Measurements from ENCODE around the gene NAA35. TPM values are rescaled to one million over a fixed set of nuclear protein-coding genes. Genes with fewer than 3 reads are reported as not detected.

NAA35 gene
- total and polyA plus RNA-seq, 2 of the 8 experiments (the other 6 are each of a cell fraction or from before 2014, with no cell fraction given): 12.9 to 35.2 TPM

DNA sequence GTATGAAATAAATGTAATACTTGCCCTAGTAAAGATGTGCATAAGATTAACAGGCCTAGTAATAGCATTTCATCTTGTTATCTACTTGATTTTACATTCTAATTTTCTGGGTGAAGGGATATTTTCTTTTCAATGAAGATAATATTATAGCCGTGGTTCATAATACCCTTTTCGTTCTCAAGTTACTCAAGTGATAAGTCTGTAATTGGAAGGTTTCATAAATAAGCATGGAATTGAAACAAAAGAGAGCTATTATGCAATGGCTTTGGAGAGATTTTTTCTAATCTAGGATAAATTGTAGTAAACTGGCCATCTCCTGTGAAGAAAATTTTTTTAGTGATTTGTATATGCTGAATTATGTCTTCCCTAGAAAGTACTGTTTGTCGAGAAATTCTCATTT, 19.0 kb downstream of the NAA35 start:
- ChIA-PET CTCF (ENCODE audit: partially characterized antibody) (no interaction called here), POLR2A (ENCODE audit: partially characterized antibody) (no interaction called here)
- FAIRE-seq (no peak), DNase-seq (ENCODE audit: low read depth in 1 of 2, low spot score in 2 of 2) (no peak)
- H4K20me1 ChIP-seq (replicated peaks in 1 of 2; ENCODE audit: control insufficient read depth in 1 of 2, insufficient read depth in 2 of 2, low read length in 2 of 2): no peaks in the 10 kb centered on the region
- H2AK5ac ChIP-seq (ENCODE audit: low read depth, low read length): no peak overlapping the region
- H4K5ac ChIP-seq (ENCODE audit: insufficient read length, low read depth, low read length): no peak overlapping the region
- H3K56ac ChIP-seq (replicated peaks; ENCODE audit: insufficient read length, low read depth, low read length): no peak overlapping the region
- H3K36me3 ChIP-seq (ENCODE audit: control insufficient read depth in 2 of 4, insufficient read depth in 4 of 4, low read length in 3 of 4): peaks cover 0 to 46% (median 10%) of the 10 kb centered on the region in 4 experiments; a peak in 5 of 8 replicates
- H3K23me2 ChIP-seq (ENCODE audit: low read depth, low read length): no peaks in the 10 kb centered on the region
- WGBS, 2 experiments (ENCODE audit: extremely low coverage in 1 of 2, insufficient coverage in 1 of 2, insufficient read length in 1 of 2, insufficient replicate concordance in 2 of 2, low coverage in 1 of 2, low lambda C conversion rate in 2 of 2, missing lambda C conversion rate in 1 of 2): 93% methylated on average over 3 of the region's 3 CpGs; no CpG with 5 or more reads in 1 of the 2 experiments
- no peak overlapping the region for H4K8ac ChIP-seq (ENCODE audit: extremely low read depth, insufficient read depth, low read length)
- H2AFZ ChIP-seq (ENCODE audit: low read length): no peak overlapping the region
- H3K79me1 ChIP-seq (ENCODE audit: low read depth, low read length): no peaks in the 10 kb centered on the region; the same call in 1 of the 2 replicates
- H3K18ac ChIP-seq (ENCODE audit: extremely low read depth, low read length): no peak overlapping the region
- H3K4ac ChIP-seq (replicated peaks; ENCODE audit: insufficient read length, low read depth, low read length): no peak overlapping the region
- no peak overlapping the region for H2BK120ac ChIP-seq (replicated peaks; ENCODE audit: low read depth, low read length)
- H3K4me1 ChIP-seq (replicated peaks in 1 of 4; ENCODE audit: control insufficient read depth in 3 of 4, insufficient read depth in 4 of 4, low read length in 3 of 4): no peaks in the 10 kb centered on the region
- no peak overlapping the region for H2BK12ac ChIP-seq (ENCODE audit: low read depth, low read length)
- H3K4me2 ChIP-seq (ENCODE audit: insufficient read depth in 1 of 2, low read depth in 2 of 2, low read length in 2 of 2): no peak overlapping the region
- H3K23ac ChIP-seq (ENCODE audit: insufficient read length): no peak overlapping the region
- no peak overlapping the region for H3K4me3 ChIP-seq (ENCODE audit: extremely low read depth in 1 of 4, insufficient read depth in 2 of 4, low read depth in 3 of 4, low read length in 4 of 4)
- H2BK15ac ChIP-seq (ENCODE audit: low read length): no peak overlapping the region
- no peaks in the 10 kb centered on the region for H3K9me3 ChIP-seq (ENCODE audit: insufficient read depth in 2 of 2, low read depth in 1 of 2, low read length in 1 of 2)
- H3K27me3 ChIP-seq (replicated peaks in 1 of 4; ENCODE audit: control insufficient read depth in 3 of 4, extremely low read depth in 1 of 4, insufficient read depth in 3 of 4, low read length in 3 of 4): no peaks in the 10 kb centered on the region
- no peak overlapping the region for H3K9ac ChIP-seq (replicated peaks in 1 of 4; ENCODE audit: extremely low read depth in 1 of 4, low read depth in 3 of 4, low read length in 3 of 4)
- no peak overlapping the region for H3K27ac ChIP-seq (ENCODE audit: low read depth, low read length)
- no peak overlapping the region for H4K91ac ChIP-seq (replicated peaks; ENCODE audit: insufficient read length, low read length)
- TF ChIP-seq EP300 (IDR thresholded peaks at IDR 0.05; ENCODE audit: borderline replicate concordance in 1 of 2, low read depth in 2 of 2, low read length in 2 of 2) (no peak), CHD1 (IDR thresholded peaks at IDR 0.05; ENCODE audit: low read depth, low read length) (no peak), CHD2 (IDR thresholded peaks at IDR 0.05; ENCODE audit: low read length) (no peak), SRF (IDR thresholded peaks at IDR 0.05; ENCODE audit: low read depth, low read length) (no peak), HDAC2 (IDR thresholded peaks at IDR 0.05; ENCODE audit: borderline replicate concordance in 1 of 2, low read depth in 2 of 2, low read length in 2 of 2) (no peak), SIN3A (conservative IDR thresholded peaks at IDR 0.05 in 1 of 2, IDR thresholded peaks at IDR 0.05 in 1 of 2; ENCODE audit: low read depth in 1 of 2, low read length in 2 of 2) (no peak), MAFK (IDR thresholded peaks at IDR 0.05; ENCODE audit: low read depth, low read length) (no peak), ASH2L (IDR thresholded peaks at IDR 0.05; ENCODE audit: low read length) (no peak), KDM5A (IDR thresholded peaks at IDR 0.05; ENCODE audit: low read length) (no peak), BACH1 (IDR thresholded peaks at IDR 0.05; ENCODE audit: low read length) (no peak), KDM4A (IDR thresholded peaks at IDR 0.05; ENCODE audit: low read depth, low read length, severe bottlenecking) (no peak)
- TF ChIP-seq, protein P1, sequence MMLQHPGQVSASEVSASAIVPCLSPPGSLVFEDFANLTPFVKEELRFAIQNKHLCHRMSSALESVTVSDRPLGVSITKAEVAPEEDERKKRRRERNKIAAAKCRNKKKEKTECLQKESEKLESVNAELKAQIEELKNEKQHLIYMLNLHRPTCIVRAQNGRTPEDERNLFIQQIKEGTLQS (IDR thresholded peaks at IDR 0.05; ENCODE audit: insufficient read depth, low read depth, low read length): no peak
- H3K14ac ChIP-seq (ENCODE audit: insufficient read length): no peak overlapping the region
- H2BK5ac ChIP-seq (ENCODE audit: low read depth, low read length): no peak overlapping the region
- no peak overlapping the region for H2BK20ac ChIP-seq (ENCODE audit: low read length)
- H3K79me2 ChIP-seq (ENCODE audit: control insufficient read depth in 1 of 2, insufficient read depth in 2 of 2, low read length in 2 of 2): peaks cover 0 to 24% of the 10 kb centered on the region in 2 experiments; a peak in 3 of 4 replicates
